Nephron (organoid): Measurements from ENCODE around the gene HSD17B14.

Experiments
- H3K27ac Mint-ChIP-seq, 3 experiments: 2 replicates each; pipeline ENCODE4 v1.8.0; 2020; ENCODE audit warnings: mixed read lengths in 3 of 3, mild to moderate bottlenecking in 2 of 3, moderate library complexity in 1 of 3
- H3K27me3 Mint-ChIP-seq: 2 replicates; pipeline ENCODE4 v1.8.0; 2021; ENCODE audit warnings: low read depth, mild to moderate bottlenecking, moderate library complexity, mixed read lengths
- H3K36me3 Mint-ChIP-seq: 2 replicates; pipeline ENCODE4 v1.8.0; 2020; ENCODE audit warnings: low read depth, mixed read lengths
- H3K4me1 Mint-ChIP-seq: 2 replicates; pipeline ENCODE4 v1.8.0; 2020; ENCODE audit warnings: mixed read lengths
- H3K4me3 Mint-ChIP-seq, 3 experiments: 2 replicates each; pipeline ENCODE4 v1.8.0; 2020; ENCODE audit warnings: mild to moderate bottlenecking in 3 of 3, mixed read lengths in 3 of 3, moderate library complexity in 2 of 3
- H3K9me3 Mint-ChIP-seq: 2 replicates; pipeline ENCODE4 v1.8.0; 2020; ENCODE audit warnings: mixed read lengths
- CTCF ChIP-seq, 3 experiments: fragments of 200-600 bp; sonication (generic); IDR thresholded peaks; one replicate each; pipeline ENCODE4 v1.5.0; 2021; ENCODE audit warnings: antibody characterized with exemption in 3 of 3; ENCODE audit not compliant: unreplicated experiment in 3 of 3

HSD17B14 gene

GRCh38 chr19:48812094-48812929 is 24.0 kb downstream of the HSD17B14 start:
- Mint-ChIP-seq H3K4me3 (peak overlapping the region; percentile 84 to 90 (median 89)), H3K27me3 (no peaks in the 10 kb centered on the region), H3K9me3 (no peaks in the 10 kb centered on the region), H3K36me3 (peaks cover 4% of the 10 kb centered on the region), H3K27ac (peak overlapping the region; percentile 49 to 96 (median 85)), H3K4me1 (peaks cover 29% of the 10 kb centered on the region)
- TF ChIP-seq CTCF (IDR thresholded peaks at IDR 0.05; ENCODE audit: unreplicated experiment in 3 of 3): no peak

- H3K27me3 Mint-ChIP-seq: no peaks in the 10 kb centered on the region
- peak overlapping the region; percentile 76 to 89 (median 86) for H3K4me3 Mint-ChIP-seq
- peak overlapping the region; percentile 56 to 71 (median 67) for H3K27ac Mint-ChIP-seq
- H3K4me1 Mint-ChIP-seq: peaks cover 34% of the 10 kb centered on the region
- no peak for TF ChIP-seq CTCF (IDR thresholded peaks at IDR 0.05; ENCODE audit: unreplicated experiment in 3 of 3)
- H3K9me3 Mint-ChIP-seq: no peaks in the 10 kb centered on the region
- peaks cover 1% of the 10 kb centered on the region for H3K36me3 Mint-ChIP-seq
These were observed 26.1 kb downstream of the HSD17B14 start for GRCh38 chr19:48810151-48810550.

- no peak for TF ChIP-seq CTCF (IDR thresholded peaks at IDR 0.05; ENCODE audit: unreplicated experiment in 3 of 3)
- H3K27ac Mint-ChIP-seq: peak overlapping the region; percentile 86 to 94 (median 91)
- no peaks in the 10 kb centered on the region for H3K9me3 Mint-ChIP-seq
- H3K4me1 Mint-ChIP-seq: peaks cover 34% of the 10 kb centered on the region
- no peaks in the 10 kb centered on the region for H3K27me3 Mint-ChIP-seq
- H3K4me3 Mint-ChIP-seq: peak overlapping the region; percentile 65 to 81 (median 68)
- H3K36me3 Mint-ChIP-seq: no peaks in the 10 kb centered on the region
These were observed 28.5 kb downstream of the HSD17B14 start for GRCh38 chr19:48807590-48808308.

GRCh38 chr19:48806818-48807589 is 29.3 kb downstream of the HSD17B14 start:
- H3K9me3 Mint-ChIP-seq: no peaks in the 10 kb centered on the region
- H3K27me3 Mint-ChIP-seq: no peaks in the 10 kb centered on the region
- no peak for TF ChIP-seq CTCF (IDR thresholded peaks at IDR 0.05; ENCODE audit: unreplicated experiment in 3 of 3)
- H3K36me3 Mint-ChIP-seq: no peaks in the 10 kb centered on the region
- peaks cover 29% of the 10 kb centered on the region for H3K4me1 Mint-ChIP-seq
- H3K4me3 Mint-ChIP-seq: peak overlapping the region; percentile 68 to 81 (median 78)
- H3K27ac Mint-ChIP-seq: peak overlapping the region; percentile 86 to 94 (median 91)

- H3K36me3 Mint-ChIP-seq: no peaks in the 10 kb centered on the region
- H3K4me3 Mint-ChIP-seq: peak overlapping the region; percentile 68 to 81 (median 78)
- H3K27me3 Mint-ChIP-seq: no peaks in the 10 kb centered on the region
- peaks cover 29% of the 10 kb centered on the region for H3K4me1 Mint-ChIP-seq
- peak overlapping the region; percentile 86 to 94 (median 91) for H3K27ac Mint-ChIP-seq
- no peaks in the 10 kb centered on the region for H3K9me3 Mint-ChIP-seq
- no peak for TF ChIP-seq CTCF (IDR thresholded peaks at IDR 0.05; ENCODE audit: unreplicated experiment in 3 of 3)
These were observed 29.8 kb downstream of the HSD17B14 start for GRCh38 chr19:48806518-48806817.
